Measurements from ENCODE around the gene MTNR1B.

The MTNR1B gene

GRCh38 chr11:92969634-92970347, at the start of gene MTNR1B:
Gene MTNR1B, plus strand, starts transcription at chr11:92969651. Its CDS starts 75 bp downstream, at chr11:92969726.
- TF ChIP-seq, protein P1, sequence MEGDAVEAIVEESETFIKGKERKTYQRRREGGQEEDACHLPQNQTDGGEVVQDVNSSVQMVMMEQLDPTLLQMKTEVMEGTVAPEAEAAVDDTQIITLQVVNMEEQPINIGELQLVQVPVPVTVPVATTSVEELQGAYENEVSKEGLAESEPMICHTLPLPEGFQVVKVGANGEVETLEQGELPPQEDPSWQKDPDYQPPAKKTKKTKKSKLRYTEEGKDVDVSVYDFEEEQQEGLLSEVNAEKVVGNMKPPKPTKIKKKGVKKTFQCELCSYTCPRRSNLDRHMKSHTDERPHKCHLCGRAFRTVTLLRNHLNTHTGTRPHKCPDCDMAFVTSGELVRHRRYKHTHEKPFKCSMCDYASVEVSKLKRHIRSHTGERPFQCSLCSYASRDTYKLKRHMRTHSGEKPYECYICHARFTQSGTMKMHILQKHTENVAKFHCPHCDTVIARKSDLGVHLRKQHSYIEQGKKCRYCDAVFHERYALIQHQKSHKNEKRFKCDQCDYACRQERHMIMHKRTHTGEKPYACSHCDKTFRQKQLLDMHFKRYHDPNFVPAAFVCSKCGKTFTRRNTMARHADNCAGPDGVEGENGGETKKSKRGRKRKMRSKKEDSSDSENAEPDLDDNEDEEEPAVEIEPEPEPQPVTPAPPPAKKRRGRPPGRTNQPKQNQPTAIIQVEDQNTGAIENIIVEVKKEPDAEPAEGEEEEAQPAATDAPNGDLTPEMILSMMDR (IDR thresholded peaks at IDR 0.05) = no peak

DNA sequence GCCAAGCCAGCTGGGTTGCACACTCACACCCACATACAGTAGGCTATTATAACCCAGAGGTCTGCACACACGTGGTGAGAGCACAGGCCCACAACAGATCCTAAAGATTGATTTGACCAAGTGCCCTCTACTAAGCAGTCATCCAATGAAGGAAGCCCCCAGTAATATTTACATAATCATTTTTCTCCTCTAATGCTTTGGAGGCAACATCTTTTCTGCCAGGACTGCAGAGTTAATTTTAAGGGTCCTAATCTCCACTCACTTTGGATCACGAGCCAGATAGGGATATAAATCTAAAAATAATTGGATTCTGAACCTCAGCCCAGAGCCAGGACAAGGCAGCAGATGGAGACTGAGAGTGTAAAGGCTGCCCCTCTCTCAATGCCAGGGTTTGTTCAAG, 49.1 kb upstream of the MTNR1B start:
- TF ChIP-seq, protein P1 (IDR thresholded peaks at IDR 0.05) = no peak

- TF ChIP-seq, protein P1 (IDR thresholded peaks at IDR 0.05) = no peak
These were observed 46.7 kb upstream of the MTNR1B start for GRCh38 chr11:92922731-92923130.

DNA sequence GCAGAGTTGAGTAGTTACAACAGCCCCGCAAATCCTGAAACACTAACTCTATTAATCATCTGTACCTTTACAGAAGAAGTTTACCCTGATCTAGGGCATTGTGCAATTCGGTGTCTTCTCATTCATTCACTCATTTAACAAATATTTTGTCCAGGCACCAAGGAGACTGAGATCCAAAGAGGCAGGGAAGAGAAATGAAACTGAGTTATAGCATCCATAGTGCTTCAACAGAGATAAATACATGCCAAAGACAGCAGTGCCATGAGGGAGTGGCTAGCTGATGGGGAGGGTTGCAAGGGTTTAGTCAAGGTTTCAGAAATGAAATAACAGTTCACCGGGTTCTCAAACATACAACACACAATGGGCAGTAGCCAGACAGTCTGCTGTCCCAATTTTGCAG, 40.2 kb upstream of the MTNR1B start:
- TF ChIP-seq, protein P1 (IDR thresholded peaks at IDR 0.05) = no peak

GRCh38 chr11:92929653-92930052, 39.8 kb upstream of the MTNR1B start:
- TF ChIP-seq, protein P1 (IDR thresholded peaks at IDR 0.05) = no peak

DNA sequence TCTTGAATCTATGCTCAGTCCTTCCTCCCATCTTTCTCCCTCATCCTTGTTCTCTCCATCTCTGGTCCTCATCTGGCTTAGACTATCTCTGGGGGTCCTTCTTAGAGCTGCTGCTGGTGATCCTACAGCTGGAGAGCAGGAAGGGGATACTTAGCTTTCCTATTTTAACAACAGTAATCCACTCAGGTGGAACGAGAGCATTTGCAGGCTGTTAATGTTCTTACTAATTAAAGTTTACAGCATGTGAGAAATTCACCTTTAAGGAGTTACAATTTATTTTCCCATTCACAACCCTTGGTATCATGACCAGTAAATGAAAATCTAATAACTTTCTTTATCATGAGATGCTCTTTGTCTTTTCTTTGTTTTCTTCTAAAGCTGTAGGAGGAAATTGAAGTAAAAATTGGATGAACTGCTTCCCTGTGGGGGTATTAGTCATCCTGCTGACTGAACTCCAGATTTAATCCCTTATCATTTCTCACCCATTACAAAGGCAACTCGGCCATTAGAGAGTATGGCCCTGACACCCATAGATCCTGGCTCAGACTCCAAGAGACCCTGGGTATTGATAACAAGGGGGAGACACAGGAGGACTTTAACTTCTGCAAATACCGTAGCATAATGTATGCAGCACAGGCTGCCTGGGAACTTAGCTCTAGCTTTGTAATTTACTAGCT, 37.6 kb upstream of the MTNR1B start:
- TF ChIP-seq, protein P1 (IDR thresholded peaks at IDR 0.05) = no peak

DNA sequence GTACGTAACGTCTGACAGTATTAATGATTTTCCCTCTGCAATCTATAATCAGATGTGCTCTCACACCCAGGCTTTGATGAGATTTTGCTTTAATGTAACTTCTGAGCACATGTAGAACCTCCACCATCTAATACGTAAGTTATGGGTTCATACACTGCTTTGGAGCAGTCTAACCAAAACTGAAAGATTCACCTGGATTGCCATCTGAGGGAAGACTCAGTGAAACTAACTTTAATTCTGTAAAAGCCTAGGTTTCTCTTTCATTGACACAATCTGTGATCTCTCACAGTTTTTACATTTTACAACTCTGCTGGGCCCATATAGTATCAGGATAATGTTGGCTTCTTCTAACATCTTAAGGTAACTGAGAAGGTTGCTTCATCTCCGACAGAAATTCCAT, 30.1 kb upstream of the MTNR1B start:
- TF ChIP-seq, protein P1 (IDR thresholded peaks at IDR 0.05) = no peak

All from LNCAP (cell line).